ENCODE results near the gene RTN4R.

DNA sequence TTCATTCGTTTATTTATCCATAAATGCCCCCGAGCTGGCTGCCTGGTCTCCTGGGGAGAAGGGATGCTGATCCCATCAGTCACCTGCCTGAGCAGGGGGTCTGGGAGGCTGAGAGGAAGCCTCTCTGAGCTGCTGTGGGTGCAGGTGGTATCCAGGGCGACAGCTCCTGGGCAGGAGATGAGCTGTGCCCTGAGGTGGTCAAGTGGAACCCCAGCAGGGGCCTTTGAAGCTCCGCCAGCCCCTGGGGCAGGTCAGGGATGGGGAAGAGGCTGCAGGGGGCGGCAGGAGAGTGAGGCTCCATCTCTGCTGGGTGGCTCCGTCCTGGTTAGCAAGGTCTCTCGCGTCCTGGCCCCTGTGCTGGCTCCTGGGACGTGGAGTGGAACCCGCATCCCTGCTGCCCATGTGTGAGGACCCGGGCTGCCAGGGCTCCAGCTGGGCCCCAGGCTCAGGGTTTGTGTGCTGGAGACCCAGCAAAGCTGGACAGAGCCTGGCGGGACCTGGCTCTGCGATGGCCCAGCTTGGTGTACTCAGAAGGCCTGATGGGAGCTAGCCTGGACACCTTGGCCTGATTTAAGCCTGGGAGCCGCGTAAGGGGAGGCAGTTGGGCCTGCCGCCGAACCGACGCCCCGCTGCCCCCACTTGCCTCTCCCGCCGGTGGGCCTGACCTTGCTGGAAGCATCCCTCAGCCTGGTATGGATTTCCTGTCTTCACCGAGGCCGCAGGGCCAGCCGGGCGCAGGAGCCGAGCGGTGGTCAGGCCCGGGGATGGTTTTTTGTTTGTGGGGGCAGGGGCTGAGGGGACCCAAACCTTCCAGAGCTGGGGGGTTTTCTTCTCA is 44.5 kb downstream of the RTN4R start:
- no peak for TF ChIP-seq POLR2A (IDR thresholded peaks at IDR 0.05)
- TF ChIP-seq, protein P1, sequence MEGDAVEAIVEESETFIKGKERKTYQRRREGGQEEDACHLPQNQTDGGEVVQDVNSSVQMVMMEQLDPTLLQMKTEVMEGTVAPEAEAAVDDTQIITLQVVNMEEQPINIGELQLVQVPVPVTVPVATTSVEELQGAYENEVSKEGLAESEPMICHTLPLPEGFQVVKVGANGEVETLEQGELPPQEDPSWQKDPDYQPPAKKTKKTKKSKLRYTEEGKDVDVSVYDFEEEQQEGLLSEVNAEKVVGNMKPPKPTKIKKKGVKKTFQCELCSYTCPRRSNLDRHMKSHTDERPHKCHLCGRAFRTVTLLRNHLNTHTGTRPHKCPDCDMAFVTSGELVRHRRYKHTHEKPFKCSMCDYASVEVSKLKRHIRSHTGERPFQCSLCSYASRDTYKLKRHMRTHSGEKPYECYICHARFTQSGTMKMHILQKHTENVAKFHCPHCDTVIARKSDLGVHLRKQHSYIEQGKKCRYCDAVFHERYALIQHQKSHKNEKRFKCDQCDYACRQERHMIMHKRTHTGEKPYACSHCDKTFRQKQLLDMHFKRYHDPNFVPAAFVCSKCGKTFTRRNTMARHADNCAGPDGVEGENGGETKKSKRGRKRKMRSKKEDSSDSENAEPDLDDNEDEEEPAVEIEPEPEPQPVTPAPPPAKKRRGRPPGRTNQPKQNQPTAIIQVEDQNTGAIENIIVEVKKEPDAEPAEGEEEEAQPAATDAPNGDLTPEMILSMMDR (IDR thresholded peaks at IDR 0.05 in 4 of 5, conservative IDR thresholded peaks at IDR 0.05 in 1 of 5) = no peak
